CD8-positive, alpha-beta memory T cell (primary cell): Measurements from ENCODE around the gene RAB10. TPM values are rescaled to one million over a fixed set of nuclear protein-coding genes. Genes with fewer than 3 reads are reported as not detected.
"Not testable (repeated sequence)": the region's sequence is repeated elsewhere in the genome, so short reads cannot be mapped to it uniquely, and the experiment has no call there.

Experiments
- CTCF ChIA-PET: fragments of 350-600 bp; sonication (Branson Sonifier 250); formaldehyde crosslinking; loops from one replicate; lab custom pipeline; 2021; ENCODE audit warnings: antibody characterized with exemption; lab: Charles Lee
- POLR2A ChIA-PET: fragments of 350-600 bp; sonication (Branson Sonifier 250); formaldehyde crosslinking; loops from one replicate; lab custom pipeline; 2021; ENCODE audit warnings: antibody characterized with exemption; lab: Charles Lee
- DNase-seq, 5 donors: peaks; one replicate each; pipeline versions ENCODE4 v3.0.0 to v3.0.0-alpha.2; 2020 to 2022; ENCODE audit warnings: mixed read lengths in 1 of 5
- H3K27ac ChIP-seq: one replicate; pipeline ENCODE4 v1.7.0; 2013; ENCODE audit warnings: low read depth, mild to moderate bottlenecking, low read length, moderate library complexity
- H3K27me3 ChIP-seq: 2 replicates; pipeline ENCODE4 v1.7.0; 2013; ENCODE audit warnings: low read length, mild to moderate bottlenecking; ENCODE audit not compliant: insufficient read depth, poor library complexity, severe bottlenecking
- H3K36me3 ChIP-seq: 2 replicates; pipeline ENCODE4 v1.7.0; 2013; ENCODE audit warnings: mild to moderate bottlenecking, low read length, moderate library complexity; ENCODE audit not compliant: insufficient read depth
- H3K4me1 ChIP-seq: 2 replicates; pipeline ENCODE4 v1.7.0; 2013; ENCODE audit warnings: mild to moderate bottlenecking, low read length, moderate library complexity; ENCODE audit not compliant: insufficient read depth
- H3K4me3 ChIP-seq: 2 replicates; pipeline ENCODE4 v1.7.0; 2013; ENCODE audit warnings: mild to moderate bottlenecking, low read length
- H3K9me3 ChIP-seq: 2 replicates; pipeline ENCODE4 v1.7.0; 2013; ENCODE audit warnings: mild to moderate bottlenecking, low read length
- H3K27ac Mint-ChIP-seq, 8 donors: one replicate each; pipeline ENCODE4 v1.8.0; 2020 to 2021; ENCODE audit warnings: mixed read lengths in 8 of 8, mild to moderate bottlenecking in 6 of 8, inconsistent platforms in 3 of 8, moderate library complexity in 3 of 8
- H3K27me3 Mint-ChIP-seq, 2 donors: one replicate each; pipeline ENCODE4 v1.8.0; 2020 to 2021; ENCODE audit warnings: mixed read lengths in 2 of 2, mild to moderate bottlenecking in 1 of 2, moderate library complexity in 1 of 2
- H3K36me3 Mint-ChIP-seq, 3 donors: one replicate each; pipeline ENCODE4 v1.8.0; 2020 to 2021; ENCODE audit warnings: mixed read lengths in 3 of 3, inconsistent platforms in 1 of 3, mild to moderate bottlenecking in 1 of 3
- H3K4me1 Mint-ChIP-seq, 3 donors: one replicate each; pipeline ENCODE4 v1.8.0; 2020 to 2021; ENCODE audit warnings: mixed read lengths in 3 of 3, inconsistent platforms in 1 of 3, mild to moderate bottlenecking in 1 of 3
- H3K4me3 Mint-ChIP-seq, 7 donors: one replicate each; pipeline ENCODE4 v1.8.0; 2020 to 2021; ENCODE audit warnings: mixed read lengths in 7 of 7, mild to moderate bottlenecking in 6 of 7, moderate library complexity in 4 of 7, inconsistent platforms in 2 of 7
- H3K9me3 Mint-ChIP-seq, 5 donors: one replicate each; pipeline ENCODE4 v1.8.0; 2020 to 2022; ENCODE audit warnings: mixed read lengths in 5 of 5, mild to moderate bottlenecking in 3 of 5, moderate library complexity in 2 of 5, inconsistent platforms in 1 of 5
- polyA plus RNA-seq: library from polyadenylated mRNA; unstranded; fragments of 300-500 nt; fragmentation: Illumina TruSeq; gene quantifications from one replicate; pipeline ENCODE4 v1.2.3, GENCODE V29; 2021
- total RNA-seq, 2 experiments: library from RNA; stranded (reverse); gene quantifications; one replicate each; pipeline ENCODE4 v1.2.3, GENCODE V29; 2021

RAB10 gene
- total and polyA plus RNA-seq, 3 experiments from 2014 or later = 93.3 to 167 (median 155) TPM

DNA sequence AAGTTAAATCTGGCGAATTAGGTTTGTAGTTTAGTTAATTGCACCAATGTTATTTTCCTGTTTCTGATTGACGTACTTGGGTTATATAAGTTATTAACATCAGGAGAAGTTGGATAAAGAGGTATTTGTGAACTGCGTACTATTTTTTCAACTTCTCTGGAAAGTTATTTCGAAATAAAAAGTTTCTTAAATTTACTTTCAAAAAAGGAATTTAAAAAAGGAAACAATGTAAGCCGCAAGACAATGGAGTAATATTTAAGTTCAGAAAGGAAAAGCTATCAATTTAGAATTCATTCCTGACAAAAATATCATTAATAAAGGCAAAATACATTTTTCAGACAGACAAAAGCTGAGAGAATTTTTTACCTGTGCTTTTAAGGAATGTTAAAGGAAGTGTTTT, 47.7 kb downstream of the RAB10 start:
- no peaks in the 10 kb centered on the region for H3K27me3 Mint-ChIP-seq
- H3K4me1 Mint-ChIP-seq = peaks cover 23 to 52% (median 40%) of the 10 kb centered on the region in 3 donors
- CTCF ChIA-PET = no interaction called here

DNA sequence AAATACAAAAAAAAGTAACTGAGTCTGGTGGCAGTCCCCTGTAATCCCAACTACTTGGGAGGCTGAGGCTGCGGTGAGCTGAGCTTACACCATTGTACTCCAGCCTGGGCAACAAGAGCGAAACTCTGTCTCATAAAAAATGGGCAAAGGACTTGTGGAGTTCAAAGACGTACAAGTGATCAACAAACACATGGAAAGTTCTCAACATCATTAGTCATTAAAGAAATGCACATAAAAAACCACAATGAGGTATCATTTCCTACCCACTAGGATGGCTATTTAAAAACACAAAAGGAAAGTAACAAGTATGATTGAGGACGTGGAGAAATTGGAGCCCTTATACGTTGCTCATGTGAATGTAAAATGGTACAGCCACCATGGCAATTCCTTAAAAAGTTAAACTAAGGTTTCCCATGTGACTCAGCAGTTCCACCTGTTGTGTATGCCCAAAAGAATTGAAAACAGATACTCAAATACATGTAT, 52.3 kb downstream of the RAB10 start:
- H3K36me3 Mint-ChIP-seq = peaks cover 7 to 12% (median 11%) of the 10 kb centered on the region in 3 donors
- DNase-seq = peak in 2 of 5 donors; percentile 24 to 54

More for the DNA sequence above, 47.7 kb downstream of the RAB10 start:
- Mint-ChIP-seq H3K9me3 (peaks cover 5 to 22% (median 9%) of the 10 kb centered on the region in 5 donors), H3K27ac (no peak overlapping the region), H3K4me3 (no peak overlapping the region), H3K36me3 (peaks cover 11 to 26% (median 26%) of the 10 kb centered on the region in 3 donors)
- no peak for DNase-seq
- no peaks in the 10 kb centered on the region for H3K9me3 ChIP-seq
- no peaks in the 10 kb centered on the region for H3K27me3 ChIP-seq
- no peak overlapping the region for H3K4me3 ChIP-seq
- POLR2A ChIA-PET = no interaction called here
- H3K27ac ChIP-seq = no peak overlapping the region
- no peaks in the 10 kb centered on the region for H3K4me1 ChIP-seq
- H3K36me3 ChIP-seq = no peaks in the 10 kb centered on the region

GRCh38 chr2:26086779-26087178, 52.9 kb downstream of the RAB10 start:
- H3K9me3 Mint-ChIP-seq = peaks cover 0 to 9% (median 3%) of the 10 kb centered on the region in 5 donors
- no peak overlapping the region for H3K4me3 Mint-ChIP-seq
- Histone ChIP-seq H3K4me3 (no peak overlapping the region), H3K36me3 (no peaks in the 10 kb centered on the region), H3K27me3 (no peaks in the 10 kb centered on the region), H3K4me1 (no peaks in the 10 kb centered on the region), H3K9me3 (no peaks in the 10 kb centered on the region), H3K27ac (no peak overlapping the region)
- ChIA-PET CTCF (interaction anchor here (1.3 to 1.8 kb wide), 5 partner anchors 9 to 98 kb away, joined by 3 to 8 read pairs (median 3); no protein-coding TSS in a partner anchor), POLR2A (no interaction called here)
- H3K27me3 Mint-ChIP-seq = no peaks in the 10 kb centered on the region
- H3K4me1 Mint-ChIP-seq = peaks cover 44 to 69% (median 64%) of the 10 kb centered on the region in 3 donors
- no peak for DNase-seq
- H3K36me3 Mint-ChIP-seq = peaks cover 7 to 9% (median 9%) of the 10 kb centered on the region in 3 donors
- H3K27ac Mint-ChIP-seq = peak overlapping the region in 4 of 8 donors; percentile 29 to 90 (median 34)

More for the DNA sequence above, 52.3 kb downstream of the RAB10 start:
- Histone ChIP-seq H3K27ac (no peak overlapping the region), H3K27me3 (no peaks in the 10 kb centered on the region), H3K9me3 (no peaks in the 10 kb centered on the region), H3K4me1 (no peaks in the 10 kb centered on the region), H3K4me3 (no peak overlapping the region), H3K36me3 (no peaks in the 10 kb centered on the region)
- Mint-ChIP-seq H3K4me1 (peaks cover 40 to 66% (median 59%) of the 10 kb centered on the region in 3 donors), H3K27me3 (no peaks in the 10 kb centered on the region), H3K27ac (peak overlapping the region in 7 of 8 donors; percentile 49 to 90 (median 79)), H3K4me3 (peak overlapping the region in 4 of 7 donors; percentile 15 to 35 (median 28)), H3K9me3 (peaks cover under 1 to 10% (median 4%) of the 10 kb centered on the region in 5 donors)
- ChIA-PET POLR2A (no interaction called here), CTCF (interaction anchor here (1.3 to 1.8 kb wide), 4 partner anchors 11 to 99 kb away, joined by 3 to 6 read pairs (median 3); no protein-coding TSS in a partner anchor)

DNA sequence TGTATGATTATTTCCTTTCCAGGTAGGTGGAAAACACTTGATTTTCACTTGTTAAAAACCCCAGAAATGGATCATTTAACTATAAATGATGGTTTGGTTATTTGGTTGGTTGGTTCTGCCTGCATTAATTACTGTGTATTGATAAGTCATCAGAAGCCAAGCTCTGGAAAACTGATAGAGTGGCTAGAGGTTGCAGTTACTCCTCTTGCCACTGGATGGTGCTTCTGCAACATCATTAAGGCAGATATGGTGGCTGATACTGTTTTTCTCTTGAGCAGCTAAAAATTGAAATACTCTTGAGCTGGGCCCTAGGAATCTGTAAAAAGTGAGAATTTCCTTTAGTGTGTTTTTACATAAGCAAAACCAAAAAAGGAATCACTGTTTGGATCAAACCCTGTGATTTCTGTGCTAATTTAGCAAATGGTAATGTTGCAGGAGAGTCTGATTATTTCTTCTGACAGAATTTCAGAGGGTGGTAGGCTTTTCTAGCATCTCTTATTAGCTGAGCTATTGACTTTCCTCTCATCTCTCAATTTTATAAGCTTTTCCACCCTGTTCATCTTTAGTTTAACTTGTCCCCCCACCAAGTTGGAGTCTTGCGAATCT, 54.3 kb downstream of the RAB10 start:
- ChIA-PET POLR2A (no interaction called here), CTCF (interaction anchor here (0.6 to 1.8 kb wide), 14 partner anchors 10 to 239 kb away, joined by 3 to 8 read pairs (median 3); no protein-coding TSS in a partner anchor)
- Mint-ChIP-seq H3K36me3 (peaks cover 5 to 13% (median 11%) of the 10 kb centered on the region in 3 donors), H3K4me3 (no peak overlapping the region), H3K4me1 (peaks cover 55 to 82% (median 77%) of the 10 kb centered on the region in 3 donors), H3K27ac (no peak overlapping the region), H3K9me3 (peaks cover 0 to 3% (median 0%) of the 10 kb centered on the region in 5 donors), H3K27me3 (no peaks in the 10 kb centered on the region)
- no peaks in the 10 kb centered on the region for H3K36me3 ChIP-seq
- H3K4me3 ChIP-seq = no peak overlapping the region
- DNase-seq = peak in 1 of 5 donors; percentile 29
- no peaks in the 10 kb centered on the region for H3K4me1 ChIP-seq
- H3K27ac ChIP-seq = no peak overlapping the region
- H3K9me3 ChIP-seq = no peaks in the 10 kb centered on the region
- H3K27me3 ChIP-seq = no peaks in the 10 kb centered on the region

DNA sequence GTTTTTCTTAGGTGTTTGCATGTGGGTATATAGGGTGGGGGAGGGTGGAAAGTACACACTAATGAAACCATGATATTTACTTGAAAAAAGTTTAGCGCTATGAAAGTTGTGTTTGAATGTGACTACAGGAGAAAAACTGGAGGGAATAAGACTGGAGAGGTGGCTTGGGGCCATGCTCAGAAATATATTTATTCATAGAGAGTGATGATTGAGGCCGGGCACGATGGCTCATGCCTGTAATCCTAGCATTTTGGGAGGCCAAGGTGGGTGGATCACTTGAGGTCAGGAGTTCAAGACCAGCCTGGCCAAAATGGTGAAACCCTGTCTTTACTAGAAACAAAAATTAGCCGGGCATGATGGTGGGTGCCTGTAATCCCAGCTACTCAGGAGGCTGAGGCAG, 55.0 kb downstream of the RAB10 start:
- H3K4me1 ChIP-seq, H3K9me3 ChIP-seq, H3K9me3 Mint-ChIP-seq, H3K27ac ChIP-seq, H3K27me3 Mint-ChIP-seq, H3K36me3 ChIP-seq, H3K27me3 ChIP-seq, H3K4me3 ChIP-seq, POLR2A ChIA-PET, DNase-seq, H3K4me3 Mint-ChIP-seq: not testable (repeated sequence)
- H3K36me3 Mint-ChIP-seq = peaks cover 3 to 16% (median 14%) of the 10 kb centered on the region in 3 donors
- H3K4me1 Mint-ChIP-seq = peaks cover 58 to 85% (median 83%) of the 10 kb centered on the region in 3 donors
- CTCF ChIA-PET = interaction anchor here (0.8 to 1.8 kb wide), 3 partner anchors 11 to 98 kb away, joined by 3 to 8 read pairs (median 3); no protein-coding TSS in a partner anchor
- peak overlapping the region in 1 of 8 donors; percentile 82 for H3K27ac Mint-ChIP-seq

DNA sequence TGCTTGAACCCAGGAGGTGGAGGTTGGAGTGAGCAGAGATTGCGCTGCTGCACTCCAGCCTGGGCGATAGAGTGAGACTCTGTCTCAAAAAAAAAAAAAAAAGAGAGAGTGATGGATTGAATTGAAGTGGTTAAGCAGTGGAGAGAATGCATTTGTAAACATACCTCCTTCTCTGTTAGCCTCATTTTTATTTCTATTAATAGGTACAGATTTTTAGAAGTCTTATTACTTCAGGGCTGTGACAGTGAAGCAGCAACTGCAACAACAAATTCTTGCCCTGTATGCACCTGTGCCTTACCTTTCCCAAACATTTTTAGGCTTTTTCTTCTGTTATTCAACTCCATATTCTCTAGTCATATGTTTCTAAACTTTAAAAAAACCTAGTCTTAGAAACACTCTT, 55.5 kb downstream of the RAB10 start:
- CTCF ChIA-PET = interaction anchor here (1.1 kb wide), 1 partner anchor 56 kb away, joined by 3 read pairs; no protein-coding TSS in a partner anchor

GRCh38 chr2:26095758-26096157, 61.9 kb downstream of the RAB10 start:
- Mint-ChIP-seq H3K9me3 (no peaks in the 10 kb centered on the region), H3K4me3 (no peak overlapping the region), H3K27ac (no peak overlapping the region), H3K36me3 (peaks cover 0 to 40% (median 18%) of the 10 kb centered on the region in 3 donors), H3K27me3 (no peaks in the 10 kb centered on the region), H3K4me1 (peaks cover 51 to 71% (median 61%) of the 10 kb centered on the region in 3 donors)
- Histone ChIP-seq H3K27ac (no peak overlapping the region), H3K27me3 (no peaks in the 10 kb centered on the region), H3K4me3 (no peak overlapping the region), H3K9me3 (no peaks in the 10 kb centered on the region), H3K36me3 (no peaks in the 10 kb centered on the region), H3K4me1 (no peaks in the 10 kb centered on the region)
- CTCF ChIA-PET = interaction anchor here (1.5 kb wide), 1 partner anchor 23 kb away, joined by 3 read pairs; no protein-coding TSS in a partner anchor
- DNase-seq = no peak
- POLR2A ChIA-PET = no interaction called here

More for the DNA sequence above, 55.5 kb downstream of the RAB10 start:
- no peaks in the 10 kb centered on the region for H3K9me3 ChIP-seq
- Mint-ChIP-seq H3K27me3 (no peaks in the 10 kb centered on the region), H3K36me3 (peaks cover 0 to 16% (median 10%) of the 10 kb centered on the region in 3 donors), H3K9me3 (no peaks in the 10 kb centered on the region), H3K27ac (peak overlapping the region in 3 of 8 donors; percentile 33 to 95 (median 82)), H3K4me1 (peaks cover 56 to 81% (median 79%) of the 10 kb centered on the region in 3 donors), H3K4me3 (no peak overlapping the region)
- no peak for DNase-seq
- H3K27ac ChIP-seq = no peak overlapping the region
- no peak overlapping the region for H3K4me3 ChIP-seq
- H3K4me1 ChIP-seq = no peaks in the 10 kb centered on the region
- H3K36me3 ChIP-seq = no peaks in the 10 kb centered on the region
- H3K27me3 ChIP-seq = no peaks in the 10 kb centered on the region
- POLR2A ChIA-PET = no interaction called here

DNA sequence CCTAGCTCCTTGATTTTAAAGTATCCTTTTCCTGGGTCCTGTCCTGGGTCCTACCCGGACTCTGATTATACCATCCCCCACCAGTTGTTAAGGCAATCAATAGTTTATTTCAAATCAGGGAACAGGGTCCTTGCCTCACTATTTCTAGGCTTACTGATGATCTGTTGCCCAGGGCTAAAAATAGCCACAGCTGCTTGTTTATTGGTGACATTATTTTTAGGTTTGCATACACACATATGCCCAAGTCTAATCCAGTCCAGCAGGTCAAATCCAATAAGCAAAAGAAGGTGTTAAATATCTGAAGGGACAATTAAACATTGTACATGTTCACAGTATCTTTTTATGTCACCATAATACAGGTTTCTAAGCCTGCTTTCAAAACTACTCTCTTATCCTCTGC, 66.0 kb downstream of the RAB10 start:
- Mint-ChIP-seq H3K4me1 (peaks cover 48 to 73% (median 51%) of the 10 kb centered on the region in 3 donors), H3K27ac (peak overlapping the region in 3 of 8 donors; percentile 15 to 40 (median 36)), H3K27me3 (no peaks in the 10 kb centered on the region), H3K36me3 (peaks cover 16 to 60% (median 21%) of the 10 kb centered on the region in 3 donors), H3K4me3 (no peak overlapping the region), H3K9me3 (peaks cover 0 to 10% (median 0%) of the 10 kb centered on the region in 5 donors)
- ChIA-PET POLR2A (no interaction called here), CTCF (interaction anchor here (0.8 kb wide), 1 partner anchor 12 kb away, joined by 3 read pairs; no protein-coding TSS in a partner anchor)
- H3K27ac ChIP-seq = no peak overlapping the region
- no peak for DNase-seq
- no peaks in the 10 kb centered on the region for H3K27me3 ChIP-seq
- no peak overlapping the region for H3K4me3 ChIP-seq
- no peaks in the 10 kb centered on the region for H3K9me3 ChIP-seq
- no peaks in the 10 kb centered on the region for H3K4me1 ChIP-seq
- H3K36me3 ChIP-seq = no peaks in the 10 kb centered on the region
